Measurements from ENCODE around the gene KIAA1217. TPM values are rescaled to one million over a fixed set of nuclear protein-coding genes. Genes with fewer than 3 reads are reported as not detected.

KIAA1217 gene
- polyA plus RNA-seq, 1 experiment, result 2.2 TPM

- TF ChIP-seq CTCF (IDR thresholded peaks at IDR 0.05; ENCODE audit: insufficient read depth, low read depth, low read length), result peak; percentile 69
- CTCF ChIA-PET, result interaction anchor here (0.6 to 3.6 kb wide), 12 partner anchors 11 to 1242 kb away, joined by 3 to 28 read pairs (median 4); no protein-coding TSS in a partner anchor
- POLR2A ChIA-PET, result no interaction called here
Measured at GRCh38 chr10:24556750-24557742, 348.1 kb downstream of the KIAA1217 start.

GRCh38 chr10:24561453-24561852, 352.5 kb downstream of the KIAA1217 start:
- Histone ChIP-seq H3K27me3 (ENCODE audit: control insufficient read depth, insufficient read depth, low read length) (0 out of 2 replicates have a peak, but pooled peaks cover 1% of the 10 kb centered on the region), H3K36me3 (ENCODE audit: control insufficient read depth, insufficient read depth, low read length) (no peaks in the 10 kb centered on the region), H3K4me3 (ENCODE audit: low read depth, low read length) (no peak overlapping the region)
- ChIA-PET CTCF (no interaction called here), POLR2A (no interaction called here)
- DNase-seq (ENCODE audit: low read depth), result peak; percentile 9
- TF ChIP-seq CTCF (IDR thresholded peaks at IDR 0.05; ENCODE audit: insufficient read depth, low read depth, low read length), result no peak

More at GRCh38 chr10:24556750-24557742, 348.1 kb downstream of the KIAA1217 start:
- DNase-seq (ENCODE audit: low read depth), result no peak
- H3K36me3 ChIP-seq (ENCODE audit: control insufficient read depth, insufficient read depth, low read length), result no peaks in the 10 kb centered on the region
- no peak overlapping the region for H3K4me3 ChIP-seq (ENCODE audit: low read depth, low read length)
- H3K27me3 ChIP-seq (ENCODE audit: control insufficient read depth, insufficient read depth, low read length), result 0 out of 2 replicates have a peak, but pooled peaks cover 1% of the 10 kb centered on the region

GRCh38 chr10:24568042-24568441, 359.1 kb downstream of the KIAA1217 start:
- no peak for DNase-seq (ENCODE audit: low read depth)
- no peaks in the 10 kb centered on the region for H3K36me3 ChIP-seq (ENCODE audit: control insufficient read depth, insufficient read depth, low read length)
- no peaks in the 10 kb centered on the region; the same call in 1 of the 2 replicates for H3K27me3 ChIP-seq (ENCODE audit: control insufficient read depth, insufficient read depth, low read length)
- ChIA-PET POLR2A (no interaction called here), CTCF (interaction anchor here (2.4 kb wide), 1 partner anchor 10 kb away, joined by 12 read pairs; no protein-coding TSS in a partner anchor)
- no peak overlapping the region for H3K4me3 ChIP-seq (ENCODE audit: low read depth, low read length)
- no peak for TF ChIP-seq CTCF (IDR thresholded peaks at IDR 0.05; ENCODE audit: insufficient read depth, low read depth, low read length)

- H3K36me3 ChIP-seq (ENCODE audit: control insufficient read depth, insufficient read depth, low read length), result no peaks in the 10 kb centered on the region
- no peak overlapping the region for H3K4me3 ChIP-seq (ENCODE audit: low read depth, low read length)
- no peaks in the 10 kb centered on the region; the same call in 1 of the 2 replicates for H3K27me3 ChIP-seq (ENCODE audit: control insufficient read depth, insufficient read depth, low read length)
- DNase-seq (ENCODE audit: low read depth), result no peak
- CTCF ChIA-PET, result interaction anchor here (2.4 kb wide), 1 partner anchor 12 kb away, joined by 12 read pairs; no protein-coding TSS in a partner anchor
- TF ChIP-seq CTCF (IDR thresholded peaks at IDR 0.05; ENCODE audit: insufficient read depth, low read depth, low read length), result no peak
- POLR2A ChIA-PET, result no interaction called here
Measured at GRCh38 chr10:24569330-24569796, 360.4 kb downstream of the KIAA1217 start.

All from BJ (cell line).